ENCODE measurements around the gene ANKRD34C.
A peak's percentile ranks its signal among the peaks of the same experiment; 100 is the strongest.

DNA sequence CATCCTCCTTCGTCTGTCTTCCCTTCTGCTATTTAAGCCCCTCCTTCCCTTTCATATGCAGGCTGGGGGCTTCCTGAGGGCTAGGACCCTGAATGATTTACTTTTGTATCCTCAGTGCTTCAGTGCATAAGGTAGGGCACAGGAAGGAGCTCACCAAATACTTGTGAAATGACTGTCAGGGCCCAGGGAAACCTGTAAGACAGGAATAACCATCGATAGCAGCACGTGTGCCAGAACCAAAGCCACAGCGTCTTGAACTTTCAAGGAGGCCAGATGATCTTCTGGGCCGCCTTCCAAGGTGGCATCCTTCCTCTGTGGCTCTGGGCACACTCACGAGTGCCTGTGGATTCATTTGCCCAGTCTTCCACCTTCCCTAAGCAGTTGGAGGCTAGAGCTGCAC lies 32.3 kb downstream of the ANKRD34C start:
- TF ChIP-seq POLR2AphosphoS5 (IDR thresholded peaks at IDR 0.05) (peak in 2 of 3 donors; percentile 11 to 57), CTCF (IDR thresholded peaks at IDR 0.05) (no peak), POLR2A (IDR thresholded peaks at IDR 0.05) (no peak)

All from stomach (tissue), 4 donors.